GM12878 (cell line): ENCODE measurements around the gene ARHGEF38. TPM values are rescaled to one million over a fixed set of nuclear protein-coding genes. Genes with fewer than 3 reads are reported as not detected.

Experiments used
- ATAC-seq: fragments of 200-7000 bp; cut with Tn5 transposase; 3 replicates; pipeline ENCODE4 v1.9.1; 2020; ENCODE audit warnings: mild to moderate bottlenecking, moderate library complexity
- BruUV-seq: library from RNA; stranded (reverse); fragments of 400-500 nt; replicated peaks from 2 replicates; lab custom pipeline; 2021; lab: Mats Ljungman, UMichigan
- CTCF ChIA-PET: fragments of 300-600 bp; sonication (Branson Sonifier 250); formaldehyde crosslinking; extraction: SDS; loops from one replicate; lab custom pipeline; 2021; ENCODE audit warnings: inconsistent platforms; lab: Yijun Ruan, JAX
- POLR2A ChIA-PET: fragments of 350-600 bp; formaldehyde crosslinking; extraction: SDS; loops from one replicate; lab custom pipeline; 2021; ENCODE audit warnings: inconsistent platforms; lab: Charles Lee
- RAD21 ChIA-PET: fragments of 300-600 bp; sonication (Branson Sonifier 250); formaldehyde crosslinking; loops from one replicate; lab custom pipeline; 2023; ENCODE audit warnings: antibody characterized with exemption; ENCODE audit not compliant: unreplicated experiment; lab: Charles Lee
- SMC1A ChIA-PET: fragments of 300-600 bp; sonication (Branson Sonifier 250); formaldehyde crosslinking; loops from one replicate; lab custom pipeline; 2023; ENCODE audit not compliant: unreplicated experiment, uncharacterized antibody; lab: Charles Lee
- DNase-seq: peaks from one replicate; pipeline ENCODE4 v3.0.0-alpha.2; 2011; ENCODE audit warnings: low read depth, low spot score
- FAIRE-seq: peaks from 3 replicates; lab custom pipeline; 2011; peaks lifted over from hg19 to GRCh38; lab: Jason Lieb, UNC
- H2AFZ ChIP-seq: 2 replicates; pipeline ENCODE4 v1.6.0; 2011; ENCODE audit warnings: low read depth, low read length, control low read depth; ENCODE audit not compliant: control insufficient read depth
- H3K27ac ChIP-seq: 2 replicates; pipeline ENCODE4 v1.5.1; 2011; ENCODE audit warnings: control low read depth; ENCODE audit not compliant: control insufficient read depth, insufficient read depth
- H3K27me3 ChIP-seq, 2 experiments: replicated peaks in 1 of 2; 2 replicates each; pipeline versions ENCODE4 v1.6.0 to v1.6.1; 2011; ENCODE audit warnings: low read length in 1 of 2; ENCODE audit not compliant: control insufficient read depth in 2 of 2, insufficient read depth in 2 of 2
- H3K36me3 ChIP-seq, 2 experiments: 2 replicates each; pipeline ENCODE4 v1.5.1; 2011; ENCODE audit warnings: low read length in 1 of 2; ENCODE audit not compliant: control insufficient read depth in 2 of 2, insufficient read depth in 2 of 2
- H3K4me1 ChIP-seq: 2 replicates; pipeline ENCODE4 v1.6.1; 2011; ENCODE audit warnings: mild to moderate bottlenecking, low read length, moderate library complexity, mixed read lengths; ENCODE audit not compliant: control insufficient read depth, insufficient read depth
- H3K4me2 ChIP-seq: 2 replicates; pipeline ENCODE4 v1.6.0; 2011; ENCODE audit warnings: control low read depth; ENCODE audit not compliant: control insufficient read depth, insufficient read depth
- H3K4me3 ChIP-seq: fragments of 200-600 bp; sonication (generic); 2 replicates; pipeline ENCODE4 v1.5.1; 2016
- H3K79me2 ChIP-seq: 2 replicates; pipeline ENCODE4 v1.6.0; 2011; ENCODE audit warnings: low read length; ENCODE audit not compliant: control insufficient read depth, insufficient read depth
- H3K9ac ChIP-seq: 2 replicates; pipeline ENCODE4 v1.8.0; 2011; ENCODE audit warnings: low read length, control low read depth, mixed read lengths; ENCODE audit not compliant: control insufficient read depth, insufficient read depth
- H3K9me3 ChIP-seq: replicated peaks from 3 replicates; pipeline ENCODE4 v1.5.1; 2011; ENCODE audit warnings: mild to moderate bottlenecking, low read length; ENCODE audit not compliant: control insufficient read depth, insufficient read depth
- H4K20me1 ChIP-seq: 2 replicates; pipeline ENCODE4 v1.6.0; 2011; ENCODE audit not compliant: control insufficient read depth, insufficient read depth
- MXI1 ChIP-seq: fragments of 150-350 bp; IDR thresholded peaks from 2 replicates; pipeline ENCODE4 v1.6.1; 2011; ENCODE audit warnings: low read depth, mild to moderate bottlenecking, inconsistent platforms, low read length, improper control_type of control experiment
- MYC ChIP-seq: IDR thresholded peaks from 2 replicates; pipeline ENCODE4 v1.6.1; 2011; ENCODE audit warnings: mild to moderate bottlenecking, low read length, moderate library complexity, inconsistent platforms; ENCODE audit not compliant: insufficient read depth, insufficient replicate concordance, insufficient read length, severe bottlenecking
- NKRF ChIP-seq: fragments of 450-650 bp; conservative IDR thresholded peaks from 2 replicates; pipeline ENCODE4 v1.6.1; 2017; ENCODE audit warnings: mild to moderate bottlenecking, moderate library complexity
- RELA ChIP-seq: fragments of 450-650 bp; IDR thresholded peaks from 2 replicates; pipeline ENCODE4 v1.8.0; 2014; ENCODE audit warnings: borderline replicate concordance; ENCODE audit not compliant: partially characterized antibody
- RELB ChIP-seq: fragments of 450-650 bp; IDR thresholded peaks from 2 replicates; pipeline ENCODE4 v1.6.1; 2017; ENCODE audit warnings: low read depth, mild to moderate bottlenecking, moderate library complexity
- RUNX3 ChIP-seq: IDR thresholded peaks from 2 replicates; pipeline ENCODE4 v1.6.1; 2012; ENCODE audit warnings: low read length, inconsistent platforms
- TCF7 ChIP-seq: IDR thresholded peaks from 2 replicates; pipeline ENCODE4 v1.6.1; 2014; ENCODE audit warnings: antibody characterized with exemption, borderline replicate concordance
- ZNF687 ChIP-seq: fragments of 450-650 bp; IDR thresholded peaks from 2 replicates; pipeline ENCODE4 v1.6.1; 2017; ENCODE audit warnings: mild to moderate bottlenecking, moderate library complexity
- WGBS: methylation state at CpG from one replicate; pipeline ENCODE4 v1.1.6; 2016; ENCODE audit warnings: low lambda C conversion rate; ENCODE audit not compliant: insufficient replicate concordance, insufficient coverage; ENCODE audit errors: missing lambda C conversion rate; 5-methylcytosine and 5-hydroxymethylcytosine counted together
- in situ Hi-C: fragments of 300-500 bp; cut with MboI; formaldehyde crosslinking; loops from 9 replicates; pipeline ENCODE4 v1.14.3; 2018; ENCODE audit warnings: mixed read lengths
- intact Hi-C: fragments of 100-400 bp; cut with micrococcal nuclease; formaldehyde crosslinking; loops from one replicate; pipeline ENCODE4 v1.14.2; 2022; ENCODE audit not compliant: unreplicated experiment
- polyA plus RNA-seq, 11 experiments: library from polyadenylated mRNA; depleted of rRNA in 4 of 11; unstranded in 6 of 11; stranded (reverse) in 5 of 11; fragments of >200 nt; fragmentation: Nextera tagmentation in 4 of 11; fragmentation: Illumina TruSeq in 1 of 11; extraction: Ambion mirVana in 4 of 11; extraction: Trizol in 1 of 11; gene quantifications; 1 replicate in 1 of 11; 2 replicates in 10 of 11; pipeline versions ENCODE4 v1.2.1 to v1.2.3, GENCODE V29; 2011 to 2016; ENCODE audit warnings: inconsistent platforms in 2 of 11, missing spikeins in 2 of 11, low read depth in 1 of 11
- total RNA-seq, 4 experiments: library from RNA; depleted of rRNA in 3 of 4; stranded (reverse); fragments of >200 nt in 3 of 4; fragmentation: Illumina TruSeq in 1 of 4; extraction: Trizol in 1 of 4; gene quantifications; 2 replicates each; pipeline versions ENCODE4 v1.2.1 to v1.2.3, GENCODE V29; 2013 to 2021

ARHGEF38 gene
- total and polyA plus RNA-seq, 10 of the 15 experiments (the other 5 are each of a cell fraction or from before 2014, with no cell fraction given): 0.01 to 1.1 (median 0.09) TPM; not detected in 2

DNA sequence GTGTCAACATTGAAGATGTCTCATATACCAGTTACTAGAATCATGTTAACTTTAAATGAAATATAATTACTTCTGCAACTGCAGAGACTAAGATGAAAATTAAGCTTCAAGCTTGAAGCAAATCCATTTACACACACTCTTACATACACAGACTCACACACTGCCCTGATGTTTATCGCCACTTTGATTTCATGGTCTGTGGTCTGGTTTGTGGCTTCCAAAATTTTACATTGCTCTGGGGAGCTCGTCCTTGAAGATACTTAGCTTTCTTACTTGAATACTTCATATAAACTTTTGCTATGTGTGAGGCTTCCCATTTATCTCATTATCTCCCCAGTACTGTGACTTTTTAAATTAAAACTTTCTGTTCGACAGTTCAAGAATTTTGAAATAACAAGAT, 35.8 kb downstream of the ARHGEF38 start:
- Histone ChIP-seq H3K79me2 (no peaks in the 10 kb centered on the region), H3K4me2 (peak overlapping the region; percentile 60), H3K9ac (no peak overlapping the region), H3K27me3 (no peaks in the 10 kb centered on the region), H3K9me3 (no peaks in the 10 kb centered on the region), H3K4me1 (peaks cover 10% of the 10 kb centered on the region; the same call in 1 of the 2 replicates), H3K4me3 (no peak overlapping the region), H2AFZ (no peak overlapping the region; the same call in 1 of the 2 replicates), H4K20me1 (no peaks in the 10 kb centered on the region), H3K27ac (no peak overlapping the region), H3K36me3 (no peaks in the 10 kb centered on the region)
- ChIA-PET SMC1A (interaction anchor here (0.8 to 5.7 kb wide), 19 partner anchors 9 to 126 kb away, joined by 3 to 41 read pairs (median 5); no protein-coding TSS in a partner anchor), POLR2A (interaction anchor here (1.1 kb wide), 1 partner anchor 8 kb away, joined by 3 read pairs; no protein-coding TSS in a partner anchor), CTCF (interaction anchor here (0.8 to 2.9 kb wide), 9 partner anchors 11 to 127 kb away, joined by 3 to 14 read pairs (median 4); no protein-coding TSS in a partner anchor), RAD21 (interaction anchor here (1.3 to 4.6 kb wide), 8 partner anchors 11 to 129 kb away, joined by 3 to 18 read pairs (median 8); no protein-coding TSS in a partner anchor)
- BruUV-seq: no TSS peak
- intact Hi-C loops (no loop called here), in situ Hi-C loops (no loop called here)
- ATAC-seq (peak; percentile 82), DNase-seq (no peak), FAIRE-seq (peak; percentile 31)
- 10% methylated on average over 3 of the region's 3 CpGs for WGBS
- TF ChIP-seq TCF7 (0 out of 2 replicates have a peak, but pooled peaks have one; percentile 10), RUNX3 (peak; percentile 84), NKRF (no peak)

- no TSS peak for BruUV-seq
- POLR2A ChIA-PET: no interaction called here
- TF ChIP-seq MXI1 (no peak), MYC (no peak), RELB (no peak), RELA (no peak), ZNF687 (no peak)
Measured at GRCh38 chr4:105591573-105591972, 39.2 kb downstream of the ARHGEF38 start.

More at GRCh38 chr4:105591573-105591972, 39.2 kb downstream of the ARHGEF38 start:
- no peak overlapping the region for H2AFZ ChIP-seq
- no peaks in the 10 kb centered on the region for H3K27me3 ChIP-seq
- RAD21 ChIA-PET: no interaction called here
- H3K27ac ChIP-seq: no peak overlapping the region
- H3K9ac ChIP-seq: no peak overlapping the region
- WGBS: 48% methylated on average over 3 of the region's 3 CpGs
- CTCF ChIA-PET: no interaction called here
- no peak for DNase-seq
- no peak overlapping the region for H3K4me3 ChIP-seq
- no peaks in the 10 kb centered on the region for H3K9me3 ChIP-seq
- ATAC-seq: no peak
- intact Hi-C loops: loop anchor here (5.0 kb wide), 3 partner anchors 41 to 284 kb away; no protein-coding TSS in a partner anchor
- in situ Hi-C loops: no loop called here
- no peak overlapping the region for H3K4me2 ChIP-seq
- H3K36me3 ChIP-seq: no peaks in the 10 kb centered on the region
- SMC1A ChIA-PET: interaction anchor here (0.6 kb wide), 1 partner anchor 37 kb away, joined by 3 read pairs; no protein-coding TSS in a partner anchor
- no peak for FAIRE-seq
- no peaks in the 10 kb centered on the region for H4K20me1 ChIP-seq
- peaks cover 6% of the 10 kb centered on the region; the same call in 1 of the 2 replicates for H3K4me1 ChIP-seq
- H3K79me2 ChIP-seq: no peaks in the 10 kb centered on the region
